ENCODE data around the gene CTTNBP2NL. TPM values are rescaled to one million over a fixed set of nuclear protein-coding genes. Genes with fewer than 3 reads are reported as not detected.
A peak's percentile ranks its signal among the peaks of the same experiment; 100 is the strongest.

CTTNBP2NL gene
- polyA plus RNA-seq, 3 donors, result 1.6 to 4.9 (median 3.0) TPM

- H3K27me3 ChIP-seq (ENCODE audit: control insufficient read depth in 2 of 2, insufficient read depth in 2 of 2, low read length in 2 of 2), result peaks cover 37 to 69% of the 10 kb centered on the region in 2 donors
- no peak overlapping the region for H3K27ac Mint-ChIP-seq
Observed at GRCh38 chr1:112509005-112509659, 113.1 kb downstream of the CTTNBP2NL start.

More at GRCh38 chr1:112509005-112509659, 113.1 kb downstream of the CTTNBP2NL start:
- Mint-ChIP-seq H3K4me3 (peak overlapping the region; percentile 71 to 85), H3K36me3 (peaks cover 0 to 5% of the 10 kb centered on the region in 2 donors), H3K9me3 (peaks cover 0 to 14% (median 4%) of the 10 kb centered on the region in 7 donors), H3K4me1 (peaks cover 15% of the 10 kb centered on the region), H3K27me3 (ENCODE audit: low read depth in 3 of 3) (peaks cover 46 to 77% (median 61%) of the 10 kb centered on the region in 3 donors)
- Histone ChIP-seq H3K36me3 (replicated peaks in 1 of 2; ENCODE audit: control insufficient read depth in 1 of 2, insufficient read depth in 2 of 2, low read length in 2 of 2) (no peaks in the 10 kb centered on the region), H3K9ac (ENCODE audit: insufficient read depth, low read length, poor library complexity, severe bottlenecking) (peak overlapping the region; percentile 21), H3K27ac (ENCODE audit: low read depth in 1 of 2, low read length in 2 of 2) (no peak overlapping the region), H3K9me3 (replicated peaks in 1 of 2; ENCODE audit: control insufficient read depth in 1 of 2, insufficient read depth in 1 of 2, low read length in 2 of 2) (peaks cover 0 to 23% of the 10 kb centered on the region in 2 donors), H3K4me2 (replicated peaks; ENCODE audit: extremely low read depth, low read length, poor library complexity, severe bottlenecking) (peak overlapping the region; percentile 87), H4K20me1 (ENCODE audit: insufficient read depth, low read length) (no peaks in the 10 kb centered on the region), H2AFZ (ENCODE audit: insufficient read depth, low read depth, low read length, poor library complexity, severe bottlenecking) (peak overlapping the region; percentile 81), H3K4me3 (replicated peaks in 1 of 3; ENCODE audit: low read depth in 2 of 3, low read length in 3 of 3) (peak overlapping the region; percentile 21 to 73 (median 21)), H3K79me2 (ENCODE audit: insufficient read depth, low read length) (no peaks in the 10 kb centered on the region), H3K4me1 (ENCODE audit: control insufficient read depth in 1 of 2, insufficient read depth in 2 of 2, low read length in 2 of 2) (peaks cover 9 to 20% of the 10 kb centered on the region in 2 donors)
- 7% methylated on average over 66 of the region's 66 CpGs for WGBS (ENCODE audit: insufficient coverage)
- no peak for TF ChIP-seq CTCF (IDR thresholded peaks at IDR 0.05)
- no peak for DNase-seq
- intact Hi-C loops (cut with micrococcal nuclease), result loop anchor here in 1 of 2 donors (10.0 kb wide), 1 partner anchor 196 kb away; the partner anchor contains the start of gene RHOC
